Measurements from ENCODE around the gene STAT3. TPM values are rescaled to one million over a fixed set of nuclear protein-coding genes. Genes with fewer than 3 reads are reported as not detected.

The STAT3 gene
- polyA plus RNA-seq, 2 of the 4 experiments (the other 2 are of a cell fraction): 72.8 to 97.8 TPM

DNA sequence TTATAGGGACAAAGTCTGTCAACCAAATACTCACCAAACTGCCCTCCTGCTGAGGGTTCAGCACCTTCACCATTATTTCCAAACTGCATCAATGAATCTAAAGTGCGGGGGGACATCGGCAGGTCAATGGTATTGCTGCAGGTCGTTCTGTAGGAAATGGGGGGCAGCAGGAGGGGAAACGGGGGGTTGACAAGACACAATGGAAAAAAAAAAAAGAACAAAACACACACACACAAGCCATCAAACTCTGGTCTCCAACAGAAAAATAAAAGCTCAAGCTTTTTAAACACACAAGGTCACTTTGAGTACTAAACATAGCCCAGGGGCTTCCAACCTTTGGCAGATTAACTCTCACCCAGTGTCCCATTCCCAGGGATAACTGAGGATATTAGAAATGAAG lies 71.5 kb downstream of the STAT3 start:
- WGBS (ENCODE audit: missing lambda C conversion rate): 92% methylated on average over 4 of the region's 4 CpGs
- ChIA-PET CTCF (interaction anchor here (1.0 to 31.0 kb wide), 13 partner anchors 7 to 211 kb away, joined by 3 to 1360 read pairs (median 7); partner anchors contain the start of gene STAT3), POLR2A (interaction anchor here (0.6 to 1.0 kb wide), 4 partner anchors 93 to 191 kb away, joined by 3 to 4 read pairs (median 3); partner anchors contain the start of gene CAVIN1)
- FAIRE-seq: no peak
- ATAC-seq: no peak
- Histone ChIP-seq H3K4me2 (no peak overlapping the region), H3K9me3 (no peaks in the 10 kb centered on the region), H3K27ac (no peak overlapping the region), H3K4me1 (peaks cover 14% of the 10 kb centered on the region), H3K4me3 (no peak overlapping the region)
- no peak for DNase-seq (ENCODE audit: low read depth in 1 of 2, low spot score in 1 of 2)
- TF ChIP-seq, protein P1, sequence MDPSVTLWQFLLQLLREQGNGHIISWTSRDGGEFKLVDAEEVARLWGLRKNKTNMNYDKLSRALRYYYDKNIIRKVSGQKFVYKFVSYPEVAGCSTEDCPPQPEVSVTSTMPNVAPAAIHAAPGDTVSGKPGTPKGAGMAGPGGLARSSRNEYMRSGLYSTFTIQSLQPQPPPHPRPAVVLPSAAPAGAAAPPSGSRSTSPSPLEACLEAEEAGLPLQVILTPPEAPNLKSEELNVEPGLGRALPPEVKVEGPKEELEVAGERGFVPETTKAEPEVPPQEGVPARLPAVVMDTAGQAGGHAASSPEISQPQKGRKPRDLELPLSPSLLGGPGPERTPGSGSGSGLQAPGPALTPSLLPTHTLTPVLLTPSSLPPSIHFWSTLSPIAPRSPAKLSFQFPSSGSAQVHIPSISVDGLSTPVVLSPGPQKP (IDR thresholded peaks at IDR 0.05; ENCODE audit: low read depth, low read length): no peak
- no peak for TF ChIP-seq RFX5 (IDR thresholded peaks at IDR 0.05)
- no peak for TF ChIP-seq CBX2 (IDR thresholded peaks at IDR 0.05; ENCODE audit: borderline replicate concordance, low read depth)
- no peak for TF ChIP-seq ZNF302 (CRISPR knock-in tag; IDR thresholded peaks at IDR 0.05)
- TF ChIP-seq, protein P2, sequence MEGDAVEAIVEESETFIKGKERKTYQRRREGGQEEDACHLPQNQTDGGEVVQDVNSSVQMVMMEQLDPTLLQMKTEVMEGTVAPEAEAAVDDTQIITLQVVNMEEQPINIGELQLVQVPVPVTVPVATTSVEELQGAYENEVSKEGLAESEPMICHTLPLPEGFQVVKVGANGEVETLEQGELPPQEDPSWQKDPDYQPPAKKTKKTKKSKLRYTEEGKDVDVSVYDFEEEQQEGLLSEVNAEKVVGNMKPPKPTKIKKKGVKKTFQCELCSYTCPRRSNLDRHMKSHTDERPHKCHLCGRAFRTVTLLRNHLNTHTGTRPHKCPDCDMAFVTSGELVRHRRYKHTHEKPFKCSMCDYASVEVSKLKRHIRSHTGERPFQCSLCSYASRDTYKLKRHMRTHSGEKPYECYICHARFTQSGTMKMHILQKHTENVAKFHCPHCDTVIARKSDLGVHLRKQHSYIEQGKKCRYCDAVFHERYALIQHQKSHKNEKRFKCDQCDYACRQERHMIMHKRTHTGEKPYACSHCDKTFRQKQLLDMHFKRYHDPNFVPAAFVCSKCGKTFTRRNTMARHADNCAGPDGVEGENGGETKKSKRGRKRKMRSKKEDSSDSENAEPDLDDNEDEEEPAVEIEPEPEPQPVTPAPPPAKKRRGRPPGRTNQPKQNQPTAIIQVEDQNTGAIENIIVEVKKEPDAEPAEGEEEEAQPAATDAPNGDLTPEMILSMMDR (IDR thresholded peaks at IDR 0.05): no peak
- no peak for TF ChIP-seq FOXS1 (CRISPR knock-in tag; IDR thresholded peaks at IDR 0.05)
- no peak for TF ChIP-seq NR3C1 (IDR thresholded peaks at IDR 0.05)
- TF ChIP-seq NFE2L2 (conservative IDR thresholded peaks at IDR 0.05; ENCODE audit: low read length): no peak

- 92% methylated on average over 10 of the region's 10 CpGs for WGBS (ENCODE audit: missing lambda C conversion rate)
- Histone ChIP-seq H3K4me2 (no peak overlapping the region), H3K4me3 (no peak overlapping the region), H3K4me1 (peaks cover 16% of the 10 kb centered on the region), H3K9me3 (no peaks in the 10 kb centered on the region), H3K27ac (no peak overlapping the region)
- ChIA-PET POLR2A (interaction anchor here (0.7 kb wide), 1 partner anchor 199 kb away, joined by 3 read pairs; no protein-coding TSS in a partner anchor), CTCF (interaction anchor here (1.0 to 31.0 kb wide), 11 partner anchors 8 to 218 kb away, joined by 3 to 1360 read pairs (median 14); partner anchors contain the start of gene STAT3)
- ATAC-seq (no peak), FAIRE-seq (no peak), DNase-seq (ENCODE audit: low read depth in 1 of 2, low spot score in 1 of 2) (no peak)
- TF ChIP-seq TFCP2L1 (CRISPR knock-in tag; IDR thresholded peaks at IDR 0.05) (no peak), EHF (CRISPR knock-in tag; IDR thresholded peaks at IDR 0.05) (no peak), CBX2 (IDR thresholded peaks at IDR 0.05; ENCODE audit: borderline replicate concordance, low read depth) (no peak), NPAS2 (CRISPR knock-in tag; IDR thresholded peaks at IDR 0.05; ENCODE audit: borderline replicate concordance) (no peak), BHLHE40 (IDR thresholded peaks at IDR 0.05; ENCODE audit: low read depth, low read length) (no peak), POLR2AphosphoS2 (conservative IDR thresholded peaks at IDR 0.05; ENCODE audit: low read length) (no peak), TP53 (CRISPR knock-in tag; IDR thresholded peaks at IDR 0.05) (no peak), CBX8 (IDR thresholded peaks at IDR 0.05) (no peak), HDAC2 (IDR thresholded peaks at IDR 0.05) (no peak), MYC (IDR thresholded peaks at IDR 0.05; ENCODE audit: borderline replicate concordance, low read length) (no peak)
- TF ChIP-seq, protein P3, sequence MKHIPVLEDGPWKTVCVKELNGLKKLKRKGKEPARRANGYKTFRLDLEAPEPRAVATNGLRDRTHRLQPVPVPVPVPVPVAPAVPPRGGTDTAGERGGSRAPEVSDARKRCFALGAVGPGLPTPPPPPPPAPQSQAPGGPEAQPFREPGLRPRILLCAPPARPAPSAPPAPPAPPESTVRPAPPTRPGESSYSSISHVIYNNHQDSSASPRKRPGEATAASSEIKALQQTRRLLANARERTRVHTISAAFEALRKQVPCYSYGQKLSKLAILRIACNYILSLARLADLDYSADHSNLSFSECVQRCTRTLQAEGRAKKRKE (CRISPR knock-in tag; IDR thresholded peaks at IDR 0.05; ENCODE audit: low read depth): no peak
- TF ChIP-seq, protein P4, sequence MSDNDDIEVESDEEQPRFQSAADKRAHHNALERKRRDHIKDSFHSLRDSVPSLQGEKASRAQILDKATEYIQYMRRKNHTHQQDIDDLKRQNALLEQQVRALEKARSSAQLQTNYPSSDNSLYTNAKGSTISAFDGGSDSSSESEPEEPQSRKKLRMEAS (IDR thresholded peaks at IDR 0.05): no peak
These were observed 72.7 kb downstream of the STAT3 start for GRCh38 chr17:42315402-42316156.
